NT2/D1 (cell line): ENCODE measurements around the gene BCKDHB.

Experiments used
- SUZ12 ChIP-seq: IDR thresholded peaks from 2 replicates; pipeline ENCODE4 v1.6.1; 2011; ENCODE audit not compliant: insufficient read length, insufficient read depth; ENCODE audit errors: extremely low read depth
- YY1 ChIP-seq: IDR thresholded peaks from 2 replicates; pipeline ENCODE4 v1.6.1; 2011; ENCODE audit not compliant: insufficient read length, insufficient read depth

DNA sequence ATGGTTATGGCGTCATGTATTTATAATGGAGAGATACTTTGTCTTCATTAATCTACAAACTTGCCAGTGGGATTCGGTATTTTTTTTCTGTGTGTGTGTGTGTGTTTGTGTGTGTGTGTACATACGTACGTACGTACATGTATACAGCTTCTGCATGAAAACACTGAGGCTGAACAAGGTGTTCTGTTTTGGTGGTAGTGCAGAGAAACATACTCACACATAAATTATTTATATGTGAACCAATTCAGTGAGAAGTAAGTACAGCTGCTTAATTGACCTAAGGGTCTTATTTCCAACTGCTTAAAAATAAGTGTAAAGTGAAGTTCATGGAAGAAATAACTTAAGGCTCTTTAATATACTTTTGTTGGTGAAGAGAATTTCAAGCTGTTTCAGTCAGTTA is 234.2 kb downstream of the BCKDHB start:
- TF ChIP-seq YY1 = no peak
- no peak for TF ChIP-seq SUZ12
